CMK (cell line): ENCODE results near the gene POLR2C.
A peak's percentile ranks its signal among the peaks of the same experiment; 100 is the strongest.
"Not testable (repeated sequence)": the region's sequence is repeated elsewhere in the genome, so short reads cannot be mapped to it uniquely, and the experiment has no call there.

Experiments used
- DNase-seq: peaks from one replicate; pipeline ENCODE4 v3.0.0-alpha.2; 2010; ENCODE audit warnings: low read depth

Gene POLR2C

DNA sequence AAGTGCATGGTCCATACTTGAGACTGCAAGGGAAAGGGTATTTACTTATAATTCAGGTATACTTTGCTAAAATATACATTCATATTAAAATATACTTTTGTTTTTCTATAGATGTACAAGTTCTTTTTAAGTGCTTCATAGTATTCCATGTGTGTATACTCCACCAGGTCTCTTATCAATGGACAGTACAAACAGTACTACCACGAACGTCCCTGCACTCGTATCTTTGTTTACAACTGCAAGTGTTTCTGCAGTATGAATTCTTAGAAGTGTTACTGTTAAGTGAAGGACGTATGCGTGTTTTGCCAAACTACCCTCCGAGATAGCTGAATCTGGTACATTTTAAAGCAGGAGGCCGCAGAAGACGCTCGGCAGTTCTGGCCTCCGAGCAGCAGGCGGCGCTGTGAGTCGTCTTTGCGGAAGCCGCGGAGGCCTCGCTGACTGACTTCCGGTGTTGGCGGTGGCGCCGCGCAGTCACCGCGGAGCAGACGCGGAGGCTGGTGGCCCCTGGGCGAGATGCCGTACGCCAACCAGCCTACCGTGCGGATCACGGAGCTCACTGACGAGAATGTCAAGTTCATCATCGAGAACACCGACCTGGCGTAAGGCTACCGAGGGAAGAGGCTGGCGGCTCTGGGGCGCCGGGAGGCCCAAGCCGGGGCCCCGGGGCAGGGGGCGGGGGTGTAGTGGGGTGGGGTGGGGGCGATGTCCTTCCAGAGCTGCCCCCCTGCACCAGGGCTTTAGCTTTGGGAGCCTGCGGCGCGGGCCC is at the start of gene POLR2C:
Gene POLR2C, plus strand, starts transcription at position 471 of the 769 bp plus-strand sequence. Its CDS starts 46 bp downstream, at position 517.
- DNase-seq: peak; percentile 74

DNA sequence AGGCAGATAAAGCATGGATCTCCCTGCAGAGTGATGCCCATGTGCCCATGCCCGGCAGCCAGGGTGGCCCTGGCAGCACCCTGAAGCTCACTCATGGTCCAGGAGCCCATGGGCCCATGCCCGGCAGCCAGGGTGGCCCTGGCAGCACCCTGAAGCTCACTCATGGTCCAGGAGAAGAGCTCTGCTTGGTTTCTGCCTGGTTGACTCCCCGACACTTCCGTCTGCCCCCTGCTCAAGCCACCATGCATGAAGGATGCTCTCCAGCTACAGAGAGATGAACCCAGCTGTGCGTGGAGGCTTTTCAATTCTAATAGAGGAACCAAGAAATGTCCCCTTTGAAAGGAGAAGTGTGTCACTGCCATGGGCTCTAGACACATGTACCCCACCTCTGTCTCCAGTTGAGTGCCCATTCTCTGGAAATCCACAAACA is 49.2 kb upstream of the POLR2C start:
- no peak for DNase-seq

DNA sequence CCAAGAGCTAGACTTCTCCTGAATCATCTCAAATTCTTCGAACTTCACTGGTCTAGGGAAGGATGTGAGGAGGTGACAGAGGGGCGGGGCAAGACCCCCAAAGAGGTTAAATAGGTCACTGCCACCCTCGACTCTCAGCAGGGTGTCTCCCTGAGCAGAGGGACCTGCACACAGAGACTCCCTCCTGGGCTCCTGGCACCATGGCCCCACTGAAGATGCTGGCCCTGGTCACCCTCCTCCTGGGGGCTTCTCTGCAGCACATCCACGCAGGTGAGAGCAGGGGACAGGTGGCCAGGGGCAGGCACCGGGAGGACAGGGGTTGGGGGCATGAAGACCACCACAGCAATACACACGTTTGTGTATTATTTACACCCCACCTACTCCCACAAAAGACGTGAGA is 48.7 kb upstream of the POLR2C start:
- no peak for DNase-seq

DNA sequence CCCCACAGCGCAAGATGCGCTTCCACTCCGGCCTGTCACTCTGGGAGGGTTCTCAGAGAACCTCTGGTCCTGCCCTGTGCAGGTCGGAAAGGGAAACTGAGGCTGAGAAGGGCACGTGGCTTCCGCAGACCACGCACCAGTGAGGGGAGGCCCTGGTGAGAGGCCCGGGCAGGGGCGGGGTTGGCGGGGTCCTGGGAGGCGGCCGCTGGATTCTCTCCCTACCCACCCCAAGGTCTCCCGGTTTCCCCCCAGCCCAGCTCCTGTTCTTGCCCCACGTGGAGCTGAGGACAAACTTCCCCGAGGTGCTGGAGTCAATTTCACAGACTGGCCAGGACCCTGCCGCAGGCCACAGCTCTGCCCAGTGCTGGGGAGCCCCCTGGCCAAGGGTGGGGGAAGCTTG is 46.4 kb upstream of the POLR2C start:
- DNase-seq: no peak

DNA sequence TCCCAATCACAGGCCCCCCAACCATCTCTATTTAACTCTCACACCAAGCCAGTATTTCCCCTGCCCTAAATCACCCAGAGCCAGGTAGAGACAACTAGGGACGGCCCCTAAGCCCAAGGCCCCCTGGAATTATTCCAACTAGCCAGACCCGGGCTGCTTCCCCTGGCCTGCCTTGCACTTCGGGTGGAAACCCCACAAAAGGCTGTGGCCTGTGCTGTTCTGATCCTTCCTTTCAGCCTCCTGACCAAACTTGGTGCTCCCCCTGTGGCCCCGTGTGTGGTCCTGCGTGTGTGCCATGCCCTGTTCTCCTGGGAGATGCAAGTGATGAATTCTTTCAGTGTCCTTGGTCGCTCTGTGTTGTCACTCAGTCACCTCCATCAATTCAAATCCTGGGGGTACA is 43.0 kb upstream of the POLR2C start:
- no peak for DNase-seq

DNA sequence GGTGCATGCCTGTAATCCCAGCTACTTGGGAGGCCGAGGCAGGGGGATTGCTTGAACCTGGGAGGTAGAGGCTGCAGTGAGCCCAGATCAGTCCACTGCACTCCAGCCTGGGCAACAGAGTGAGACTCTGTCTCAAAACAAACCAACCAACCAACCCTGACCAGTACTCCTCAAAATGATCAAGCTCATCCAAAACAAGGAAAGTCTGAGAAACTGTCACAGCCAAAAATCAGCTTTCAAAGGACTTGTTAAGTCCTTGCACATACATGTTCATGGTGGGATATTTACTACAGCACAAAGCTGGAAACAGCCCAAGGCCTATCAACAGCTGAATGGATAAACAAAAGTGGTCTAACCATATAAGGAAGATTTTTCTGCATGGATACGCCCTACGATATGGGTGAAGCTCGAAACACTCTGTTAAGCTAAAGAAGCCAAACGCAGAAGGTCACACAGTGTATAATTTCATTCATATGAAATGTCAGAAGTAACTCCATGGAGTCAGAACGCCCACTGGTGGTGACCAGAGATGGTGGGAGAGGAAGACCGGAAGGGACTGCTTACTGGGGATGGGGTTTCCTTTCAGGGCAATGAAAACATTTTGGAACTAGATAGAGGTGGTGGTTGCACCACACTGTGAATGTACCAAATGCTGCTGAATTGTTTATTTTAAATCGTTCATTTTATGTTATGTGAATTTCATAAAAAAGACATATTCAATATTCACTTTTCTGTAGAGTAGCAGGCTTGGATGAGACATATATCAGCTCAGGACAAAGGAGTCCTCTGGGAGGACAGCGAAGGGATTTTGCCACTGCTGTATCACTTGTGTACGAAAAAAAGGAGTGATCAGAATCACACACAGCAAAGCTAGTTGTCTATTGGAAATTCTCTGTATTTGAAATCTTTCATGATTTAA is 40.2 kb upstream of the POLR2C start:
- DNase-seq: no peak

DNA sequence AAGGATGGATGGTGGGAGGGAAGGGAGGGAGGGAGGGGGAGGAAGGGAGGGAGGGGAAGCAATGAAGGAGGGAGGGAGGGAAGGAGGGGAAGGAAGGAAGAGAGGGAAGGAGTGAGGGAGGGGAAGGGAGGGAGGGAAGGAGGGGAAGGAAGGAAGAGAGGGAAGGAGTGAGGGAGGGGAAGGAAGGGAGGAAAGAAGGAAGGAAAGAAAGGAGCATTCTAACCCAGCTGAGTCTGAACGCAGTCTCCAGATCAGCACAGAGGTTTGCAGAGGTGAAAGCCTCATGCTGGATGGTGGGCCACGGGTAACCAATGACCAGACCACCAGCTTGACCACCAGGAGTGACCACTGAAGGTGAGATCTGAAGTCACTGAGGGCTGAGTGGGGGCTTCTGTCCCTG is 39.3 kb upstream of the POLR2C start:
- no peak for DNase-seq

DNA sequence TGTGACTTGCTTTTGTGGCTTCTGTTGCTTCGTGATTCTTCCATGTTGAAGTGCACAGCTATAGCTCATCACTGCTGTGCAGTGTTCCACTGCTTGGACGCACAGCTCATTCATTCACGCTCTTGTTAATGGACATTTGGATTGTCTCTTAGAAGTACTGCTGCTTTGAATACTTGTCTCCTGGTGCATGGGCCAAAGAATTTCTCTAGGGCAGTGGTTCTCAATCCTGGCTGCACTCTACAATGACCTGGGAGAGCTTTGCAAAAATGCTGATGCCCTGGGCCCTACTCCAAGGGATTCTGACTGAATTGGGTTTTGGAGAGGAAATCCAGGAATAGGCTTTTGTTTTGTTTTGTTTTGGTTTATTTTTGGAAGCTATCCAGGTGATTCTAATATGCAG is 37.9 kb upstream of the POLR2C start:
- DNase-seq: no peak

DNA sequence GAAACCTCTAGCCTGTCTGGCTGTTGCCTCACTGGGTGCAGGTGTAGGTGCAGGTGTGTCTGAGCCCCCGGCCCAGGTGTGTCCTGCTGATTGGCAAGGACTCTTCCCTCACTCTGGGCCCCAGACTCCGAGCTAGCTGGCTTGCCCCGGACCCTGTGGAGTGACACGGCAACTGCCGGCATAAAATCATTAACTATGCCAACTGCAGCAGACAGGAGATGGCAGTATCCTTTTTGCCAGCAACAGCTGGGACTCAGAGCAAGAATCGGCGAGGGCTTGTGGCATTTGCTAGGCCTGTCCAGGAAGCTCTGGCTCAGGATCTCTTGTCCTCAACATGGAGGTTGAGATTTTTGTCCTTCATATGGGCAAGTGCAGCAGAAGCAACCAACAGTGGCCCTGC is 36.1 kb upstream of the POLR2C start:
- no peak for DNase-seq

DNA sequence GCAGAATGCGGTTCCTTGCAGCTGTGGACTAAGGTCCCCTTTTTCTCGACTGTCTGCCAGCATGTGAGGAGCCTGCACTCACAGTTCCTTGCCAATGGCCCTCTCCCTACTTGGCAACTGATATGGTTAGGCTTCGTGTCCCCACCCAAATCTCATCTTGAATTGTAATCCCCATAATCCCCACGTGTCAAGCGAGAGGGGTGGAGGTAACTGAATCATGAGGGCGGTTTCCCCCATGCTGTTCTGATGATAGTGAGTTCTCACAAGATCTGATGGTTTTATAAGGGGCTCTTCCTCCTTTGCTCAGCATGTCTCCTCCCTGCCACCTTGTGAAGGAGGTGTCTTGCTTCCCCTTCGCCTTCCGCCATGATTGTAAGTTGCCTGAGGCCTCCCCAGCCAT is 35.2 kb upstream of the POLR2C start:
- no peak for DNase-seq

DNA sequence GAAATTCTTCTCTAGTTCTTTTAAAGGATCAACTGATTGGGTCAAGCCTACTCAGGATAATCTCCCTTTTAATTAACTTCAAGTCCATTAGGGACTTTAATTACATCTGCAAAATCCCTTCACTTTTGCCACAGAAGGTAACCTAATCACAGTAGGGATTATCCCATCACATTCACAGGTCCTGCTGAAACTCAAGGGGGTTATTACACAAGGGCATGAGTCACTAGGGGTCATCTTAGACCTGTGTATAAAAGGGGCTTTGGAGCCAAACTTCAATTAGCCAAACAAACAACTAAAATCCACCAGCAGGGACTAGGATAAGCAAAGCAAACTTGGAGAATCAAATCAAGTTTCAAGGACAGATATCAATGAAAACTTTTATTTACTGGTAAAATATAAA is 34.7 kb upstream of the POLR2C start:
- DNase-seq: no peak

DNA sequence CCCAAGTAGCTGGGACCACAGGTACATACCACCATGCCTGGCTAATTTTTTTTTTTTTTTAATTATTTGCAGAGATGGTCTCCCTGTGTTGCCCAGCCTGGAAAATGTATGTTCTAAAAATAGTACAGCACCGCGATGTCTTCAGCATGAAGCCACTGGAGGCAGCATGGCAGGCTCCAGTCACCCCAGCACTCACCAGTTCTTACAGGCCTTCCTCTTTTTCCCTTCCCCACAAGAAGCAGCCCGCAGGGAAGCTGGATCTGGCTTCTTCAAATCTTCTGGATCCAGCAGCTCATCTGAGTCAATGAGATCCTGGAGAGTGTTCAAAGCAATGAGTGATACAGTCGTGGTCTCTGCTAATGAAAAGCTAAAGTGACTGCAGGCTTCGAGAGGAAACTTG is 31.5 kb upstream of the POLR2C start:
- DNase-seq: no peak

DNA sequence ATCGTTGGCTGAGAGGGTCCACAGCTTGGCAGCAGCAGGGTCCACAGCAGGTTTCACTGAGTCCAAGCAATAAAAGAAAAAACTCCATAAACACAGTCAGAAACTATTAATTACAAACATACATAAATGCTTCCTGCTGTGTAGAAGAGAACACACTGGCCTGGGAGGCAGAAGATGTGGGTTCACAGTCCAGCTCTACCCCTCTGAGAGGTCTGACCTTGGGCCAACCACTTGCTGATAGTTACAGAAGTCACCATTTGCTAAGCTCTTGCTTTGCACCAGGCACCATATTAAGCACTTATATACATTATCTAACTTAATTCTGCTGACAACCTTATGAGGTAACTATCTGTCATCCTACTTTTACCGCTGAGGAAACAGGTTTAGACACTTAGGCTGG is 30.0 kb upstream of the POLR2C start:
- DNase-seq: no peak

DNA sequence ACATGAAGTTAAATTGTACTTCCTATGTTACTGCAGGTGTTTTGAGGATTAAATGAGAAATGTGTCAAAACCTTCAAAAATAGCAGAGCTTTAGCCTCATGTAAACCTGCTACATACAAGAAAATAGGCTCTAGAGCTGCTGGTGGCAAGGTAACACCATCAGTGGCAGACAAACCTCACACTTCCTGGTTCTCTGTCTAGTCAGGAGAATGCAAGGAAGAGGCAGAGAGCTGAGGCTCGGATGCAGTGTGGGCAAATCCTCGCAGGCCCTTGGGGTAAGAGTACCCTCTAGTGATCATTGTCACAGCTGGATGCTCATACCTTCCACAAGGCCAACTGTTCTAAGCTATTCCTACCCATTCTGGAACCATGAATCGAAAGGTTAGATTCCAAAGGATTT is 29.5 kb upstream of the POLR2C start:
- DNase-seq: no peak

DNA sequence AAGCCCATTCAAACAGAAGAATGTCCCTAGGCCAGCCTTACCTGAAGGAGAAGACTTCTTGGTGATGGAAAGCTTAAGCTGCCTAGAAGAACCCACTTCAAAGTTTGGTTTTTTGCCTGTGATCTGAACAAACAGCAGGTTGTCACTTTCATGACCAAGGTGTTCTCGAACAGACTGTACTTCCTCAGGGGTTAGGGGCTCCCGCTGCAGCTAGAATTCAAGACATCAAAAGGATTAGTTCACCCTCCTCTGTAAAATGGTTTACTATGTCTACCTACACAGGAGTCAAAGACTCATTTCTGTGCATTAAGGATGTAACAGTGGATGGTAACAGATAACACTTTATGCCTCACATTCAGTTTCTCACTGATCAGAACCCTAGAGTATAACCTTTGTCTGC is 28.5 kb upstream of the POLR2C start:
- DNase-seq: no peak

DNA sequence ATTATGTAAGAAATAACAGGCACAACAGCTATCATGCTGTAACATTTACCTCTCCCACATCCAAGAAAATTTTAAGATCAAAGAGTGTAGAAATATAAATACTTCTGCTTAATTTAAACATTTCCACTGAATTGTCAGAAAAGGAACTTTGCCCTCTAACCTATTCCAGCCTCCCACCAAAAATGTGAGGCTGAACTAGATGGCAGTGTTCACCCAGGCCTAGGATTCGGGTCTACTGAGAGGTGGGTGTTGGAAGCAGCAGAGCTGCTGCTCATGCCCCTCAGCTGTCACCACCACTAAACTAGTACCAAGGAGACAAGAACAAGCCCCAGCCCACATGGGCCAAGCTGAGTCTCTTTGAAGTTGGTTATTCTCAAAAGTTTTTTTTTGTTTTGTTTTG is 26.6 kb upstream of the POLR2C start:
- no peak for DNase-seq

DNA sequence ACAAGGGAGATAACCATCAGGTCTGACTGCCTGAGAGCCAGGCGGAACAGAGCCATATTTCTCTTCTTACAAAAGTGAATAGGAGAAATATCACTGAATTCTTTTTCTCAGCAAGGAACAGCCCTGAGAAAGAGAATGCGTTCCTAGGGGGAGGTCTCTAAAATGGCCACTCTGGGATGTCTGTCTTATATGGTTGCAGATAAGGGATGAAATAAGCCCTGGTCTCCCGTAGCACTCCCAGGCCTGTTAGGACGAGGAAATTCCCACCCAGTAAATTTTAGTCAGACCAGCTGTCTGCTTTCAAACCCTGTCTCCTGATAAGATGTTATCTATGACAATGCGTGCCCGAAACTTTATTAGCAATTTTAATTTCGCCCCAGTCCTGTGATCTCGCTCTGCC is 22.5 kb upstream of the POLR2C start:
- DNase-seq: not testable (repeated sequence)

DNA sequence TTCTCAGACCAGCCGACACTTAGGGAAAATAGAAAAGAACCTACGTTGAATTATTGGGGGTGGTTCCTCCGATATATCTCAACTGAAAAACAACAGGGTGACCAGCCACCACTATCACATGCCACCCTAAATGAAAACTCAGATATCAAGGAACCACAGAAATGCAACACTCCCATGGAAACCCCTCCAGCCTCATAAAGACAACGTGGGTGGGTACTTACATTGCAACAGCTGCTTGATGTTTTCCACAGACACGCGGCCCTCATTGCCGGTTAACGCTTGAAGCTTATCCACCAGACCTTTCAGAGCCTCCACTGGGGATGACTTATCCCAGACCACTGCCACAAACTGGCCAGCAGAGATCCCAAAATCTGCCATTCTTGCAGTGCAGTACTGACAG is 21.9 kb upstream of the POLR2C start:
- DNase-seq: not testable (repeated sequence)

DNA sequence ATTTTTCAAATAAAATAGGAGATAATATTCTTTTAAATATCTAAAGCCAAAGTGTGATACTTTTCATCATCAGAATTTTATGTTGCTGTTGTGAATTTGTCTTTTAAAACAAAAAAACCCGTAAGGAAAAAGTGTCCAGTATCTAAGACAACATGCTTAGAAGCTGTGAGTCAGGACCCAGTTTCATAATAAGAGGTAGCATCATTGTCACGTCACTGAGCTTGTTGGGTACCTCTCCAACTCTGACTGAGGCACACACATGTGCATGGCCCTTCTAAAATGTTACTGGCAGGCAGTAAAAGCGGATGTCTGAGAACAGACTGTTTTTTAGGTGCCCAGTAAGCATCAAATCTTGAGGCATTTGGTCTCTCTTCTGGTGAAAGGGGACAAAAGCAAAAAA is 17.8 kb upstream of the POLR2C start:
- no peak for DNase-seq

DNA sequence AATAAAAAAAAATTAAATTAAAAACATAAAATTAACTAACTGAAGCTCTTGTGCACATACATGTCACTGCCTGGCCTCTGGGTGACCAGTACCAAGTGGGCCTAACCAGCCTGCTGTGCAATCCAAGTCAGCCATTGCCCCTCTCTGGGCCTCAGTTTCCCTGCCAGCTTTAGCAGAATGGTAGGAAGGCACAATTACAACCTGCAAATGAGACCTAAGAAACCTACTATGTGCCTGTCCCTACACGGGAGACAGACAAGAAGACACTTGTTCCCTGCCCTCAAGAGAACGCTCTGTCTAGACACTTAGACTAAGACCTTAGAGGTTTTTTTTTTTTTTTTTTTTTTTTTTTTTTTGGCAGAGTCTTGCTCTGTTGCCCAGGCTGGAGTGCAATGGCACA is 17.0 kb upstream of the POLR2C start:
- DNase-seq: no peak

DNA sequence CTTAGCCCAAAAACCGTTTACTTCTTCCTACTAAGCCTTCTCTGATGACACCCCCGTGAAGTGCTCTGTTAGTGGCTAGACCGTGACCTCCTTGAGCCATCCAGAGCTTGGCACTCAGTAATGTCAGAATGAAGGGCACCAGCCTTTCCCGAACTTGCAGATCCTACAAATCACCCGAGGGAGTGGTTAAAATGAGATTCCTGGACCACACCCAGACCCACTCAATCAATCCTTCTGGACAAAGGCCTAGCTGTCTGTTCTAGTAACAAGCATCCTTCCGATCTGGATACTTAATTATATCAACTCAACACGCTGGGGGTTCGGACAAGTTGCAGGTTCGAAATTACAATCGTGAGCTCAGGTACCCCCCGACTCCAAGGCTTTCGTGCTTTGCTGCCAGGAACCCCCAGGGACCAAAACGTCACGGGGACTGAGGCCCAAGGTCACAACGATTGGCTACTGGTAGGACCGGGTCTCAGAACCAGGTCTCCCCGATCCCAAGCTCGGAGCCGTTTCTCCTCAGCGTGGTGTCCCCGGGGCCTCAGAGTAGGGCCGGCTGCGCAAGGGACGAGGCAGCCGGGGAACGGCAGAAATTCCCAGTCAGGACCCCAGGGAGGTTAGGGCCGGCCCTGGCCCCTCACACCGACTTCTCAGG is 15.8 kb upstream of the POLR2C start:
- no peak for DNase-seq

DNA sequence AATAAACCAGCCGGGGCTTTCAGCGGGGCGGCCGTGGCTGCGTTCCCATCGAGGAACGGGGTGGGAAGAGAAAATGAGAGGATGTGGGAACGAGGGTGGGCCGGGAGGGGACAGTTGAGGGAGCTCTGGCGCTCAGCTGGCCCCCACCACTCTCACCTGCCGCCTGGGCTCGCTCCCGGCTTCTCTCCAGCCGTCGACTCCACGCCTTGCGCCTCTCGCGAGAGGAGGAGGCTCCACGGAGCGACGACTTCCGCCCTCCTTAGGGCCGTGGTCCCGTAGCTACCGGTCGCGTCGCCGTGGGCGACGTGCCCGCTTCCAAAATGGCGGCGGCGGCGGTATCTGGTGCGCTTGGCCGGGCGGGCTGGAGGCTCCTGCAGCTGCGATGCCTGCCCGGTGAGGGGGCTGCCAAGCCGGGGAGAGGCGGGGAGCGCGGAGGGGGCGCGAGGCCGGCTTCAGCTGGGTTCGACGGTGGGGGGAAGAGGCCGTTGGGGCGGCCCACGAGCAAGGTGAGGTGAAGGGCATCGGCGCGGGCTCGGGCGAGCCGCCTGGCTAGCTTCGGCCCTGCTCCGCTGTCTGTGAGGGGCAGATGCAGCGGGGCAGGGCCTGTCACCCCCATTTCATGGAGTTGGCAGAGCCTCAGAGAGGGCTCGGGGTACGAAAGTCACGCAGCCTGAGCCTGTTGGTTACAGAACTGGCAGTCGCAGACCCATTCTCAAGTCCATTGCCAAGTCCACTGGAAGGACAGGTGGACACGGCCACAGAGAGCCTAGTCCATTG is 15.1 kb upstream of the POLR2C start, which contains the start of the genes CIAPIN1 and COQ9:
Gene CIAPIN1, minus strand, starts transcription at position 200 of the 777 bp plus-strand sequence. CDS start 6,457 bp downstream, outside the sequence.
Gene COQ9, plus strand, starts transcription at position 294 of the 777 bp plus-strand sequence. Its CDS starts 27 bp downstream, at position 321.
- peak; percentile 86 for DNase-seq
